Common myeloid progenitor, CD34-positive (primary cell): ENCODE measurements around the gene COQ8A.

ENCODE experiments used
- CTCF ChIA-PET: fragments of 350-600 bp; sonication (Branson Sonifier 250); formaldehyde crosslinking; loops from one replicate; lab custom pipeline; 2021; ENCODE audit warnings: antibody characterized with exemption; lab: Charles Lee
- POLR2A ChIA-PET: fragments of 350-600 bp; sonication (Branson Sonifier 250); formaldehyde crosslinking; loops from one replicate; lab custom pipeline; 2021; ENCODE audit warnings: antibody characterized with exemption; lab: Charles Lee
- DNase-seq, 3 donors: peaks; one replicate each; pipeline versions ENCODE4 v3.0.0 to v3.0.0-alpha.2; 2013
- H3K27ac ChIP-seq, 2 experiments: 1 replicate in 1 of 2; 2 replicates in 1 of 2; pipeline ENCODE4 v1.7.0; 2013; ENCODE audit warnings: inconsistent platforms in 2 of 2, low read length in 2 of 2, mild to moderate bottlenecking in 2 of 2, low read depth in 1 of 2, moderate library complexity in 1 of 2; ENCODE audit not compliant: severe bottlenecking in 2 of 2, insufficient read depth in 1 of 2, poor library complexity in 1 of 2
- H3K27me3 ChIP-seq, 5 experiments: replicated peaks in 2 of 5; 1 replicate in 3 of 5; 2 replicates in 2 of 5; pipeline versions ENCODE4 v1.6.1 to v1.7.0; 2013; ENCODE audit warnings: low read length in 4 of 5, mild to moderate bottlenecking in 2 of 5, moderate library complexity in 2 of 5, inconsistent platforms in 1 of 5; ENCODE audit not compliant: insufficient read depth in 5 of 5, control insufficient read depth in 4 of 5
- H3K36me3 ChIP-seq, 4 experiments: 1 replicate in 2 of 4; 2 replicates in 2 of 4; pipeline versions ENCODE4 v1.6.1 to v1.7.0; 2013; ENCODE audit warnings: low read length in 3 of 4, control low read depth in 1 of 4, mild to moderate bottlenecking in 1 of 4; ENCODE audit not compliant: control insufficient read depth in 4 of 4, insufficient read depth in 4 of 4
- H3K4me1 ChIP-seq, 4 experiments: 1 replicate in 3 of 4; 2 replicates in 1 of 4; pipeline versions ENCODE4 v1.6.1 to v1.7.1; 2013; ENCODE audit warnings: low read length in 3 of 4, mild to moderate bottlenecking in 3 of 4, control low read depth in 1 of 4, inconsistent platforms in 1 of 4, moderate library complexity in 1 of 4; ENCODE audit not compliant: control insufficient read depth in 4 of 4, insufficient read depth in 4 of 4; ENCODE audit errors: control extremely low read depth in 1 of 4
- H3K4me3 ChIP-seq, 7 experiments: 1 replicate in 4 of 7; 2 replicates in 3 of 7; pipeline versions ENCODE4 v1.5.1 to v1.7.0; 2013; ENCODE audit warnings: mild to moderate bottlenecking in 7 of 7, low read length in 6 of 7, moderate library complexity in 6 of 7, inconsistent platforms in 2 of 7, low read depth in 2 of 7, control low read depth in 1 of 7; ENCODE audit not compliant: insufficient read depth in 4 of 7, control insufficient read depth in 1 of 7; ENCODE audit errors: extremely low read depth in 1 of 7
- H3K9me3 ChIP-seq, 5 experiments: 1 replicate in 4 of 5; 2 replicates in 1 of 5; pipeline versions ENCODE4 v1.6.1 to v1.7.1; 2013; ENCODE audit warnings: low read length in 4 of 5, mild to moderate bottlenecking in 2 of 5, inconsistent platforms in 1 of 5, low read depth in 1 of 5, moderate library complexity in 1 of 5; ENCODE audit not compliant: control insufficient read depth in 4 of 5, insufficient read depth in 2 of 5; ENCODE audit errors: control extremely low read depth in 1 of 5
- WGBS: methylation state at CpG from one replicate; pipeline ENCODE4 v1.1.5; 2013; ENCODE audit not compliant: insufficient coverage; 5-methylcytosine and 5-hydroxymethylcytosine counted together

The COQ8A gene

DNA sequence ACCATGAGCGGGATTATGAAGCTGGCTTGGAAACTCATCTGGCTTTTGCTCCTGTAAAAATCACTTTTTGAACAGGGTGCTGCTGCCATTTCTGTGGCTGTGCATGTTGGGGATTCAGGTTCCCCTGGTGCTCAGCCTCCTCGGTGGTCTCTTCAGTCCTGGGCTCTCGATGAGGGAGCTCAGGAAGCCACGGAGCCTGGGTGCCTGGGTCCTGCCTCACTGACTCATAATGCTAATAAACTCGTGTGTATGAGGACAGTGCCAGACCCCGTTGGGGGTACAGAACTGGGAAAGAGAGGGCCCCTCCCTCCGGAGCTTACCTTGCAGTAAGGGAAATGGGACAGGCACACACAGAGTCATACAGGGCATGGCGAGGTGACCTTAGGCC is 5.8 kb downstream of the COQ8A start:
- Histone ChIP-seq H3K4me3 (no peak overlapping the region), H3K36me3 (peaks cover 0 to 12% (median 4%) of the 10 kb centered on the region in 4 experiments), H3K27me3 (no peaks in the 10 kb centered on the region), H3K27ac (peak overlapping the region in 1 of 2 experiments; percentile 50), H3K4me1 (peaks cover 0 to 52% (median 25%) of the 10 kb centered on the region in 4 experiments), H3K9me3 (peaks cover 0 to 2% (median 0%) of the 10 kb centered on the region in 5 experiments)
- POLR2A ChIA-PET: no interaction called here
- 92% methylated on average over 8 of the region's 8 CpGs for WGBS
- no peak for DNase-seq
- CTCF ChIA-PET: interaction anchor here (1.3 kb wide), 1 partner anchor 33 kb away, joined by 4 read pairs; no protein-coding TSS in a partner anchor

DNA sequence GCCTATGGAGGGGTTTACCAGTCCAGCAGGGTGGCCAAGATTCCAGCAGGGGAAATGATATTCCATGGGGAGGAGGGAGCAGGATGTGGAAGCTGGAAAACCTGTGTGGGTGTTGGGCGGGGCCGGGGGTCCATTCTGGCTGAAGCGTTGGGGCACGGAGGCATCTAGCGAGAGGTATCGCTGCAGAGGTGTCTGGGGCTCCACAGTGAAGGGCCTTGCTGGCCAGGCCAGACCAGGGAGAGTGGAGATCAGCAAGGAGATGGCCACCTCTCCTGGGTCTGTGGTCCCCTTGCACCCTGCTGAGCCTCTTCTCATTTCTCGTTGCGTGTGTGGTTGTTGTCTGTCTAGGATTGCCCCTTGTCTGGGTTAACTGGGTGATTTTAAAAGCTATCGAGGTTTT is 6.2 kb downstream of the COQ8A start:
- DNase-seq: no peak
- Histone ChIP-seq H3K9me3 (peaks cover 0 to 2% (median 0%) of the 10 kb centered on the region in 5 experiments), H3K36me3 (peaks cover 0 to 12% (median 4%) of the 10 kb centered on the region in 4 experiments), H3K4me3 (no peak overlapping the region), H3K27me3 (no peaks in the 10 kb centered on the region), H3K27ac (peak overlapping the region in 1 of 2 experiments; percentile 50), H3K4me1 (peaks cover 0 to 51% (median 21%) of the 10 kb centered on the region in 4 experiments)
- 98% methylated on average over 6 of the region's 9 CpGs for WGBS
- ChIA-PET CTCF (interaction anchor here (1.3 kb wide), 1 partner anchor 34 kb away, joined by 4 read pairs; no protein-coding TSS in a partner anchor), POLR2A (interaction anchor here (0.6 kb wide), 1 partner anchor 308 kb away, joined by 3 read pairs; no protein-coding TSS in a partner anchor)

DNA sequence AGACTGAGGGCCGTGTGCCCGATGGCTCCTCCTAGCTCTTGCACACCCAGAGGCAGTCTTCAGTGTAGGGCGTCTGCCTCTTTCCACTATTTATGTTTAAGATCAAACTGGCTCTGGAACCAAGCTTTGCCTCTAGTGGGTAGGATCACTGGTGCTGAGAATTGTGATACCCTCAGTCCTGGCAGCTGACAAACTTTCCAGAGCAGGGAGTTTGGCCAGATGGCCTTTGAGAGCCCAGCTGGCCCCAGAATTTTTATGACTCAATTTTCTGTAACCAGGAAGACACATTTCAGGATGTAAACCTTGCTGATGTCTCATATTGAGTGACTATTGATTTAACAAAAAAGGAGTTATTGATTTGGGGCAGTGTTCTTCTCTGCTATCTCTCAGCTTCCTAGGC is 6.7 kb downstream of the COQ8A start:
- CTCF ChIA-PET: interaction anchor here (1.0 to 1.3 kb wide), 2 partner anchors 34 to 63 kb away, joined by 3 to 4 read pairs; no protein-coding TSS in a partner anchor
- H3K9me3 ChIP-seq: peaks cover 0 to 2% (median 0%) of the 10 kb centered on the region in 5 experiments
- peak overlapping the region in 1 of 2 experiments; percentile 12 for H3K27ac ChIP-seq
- WGBS: 100% methylated on average over 1 of the region's 3 CpGs
- DNase-seq: no peak
- peaks cover 0 to 10% (median 4%) of the 10 kb centered on the region in 4 experiments for H3K36me3 ChIP-seq
- H3K4me3 ChIP-seq: no peak overlapping the region
- POLR2A ChIA-PET: interaction anchor here (0.6 kb wide), 1 partner anchor 308 kb away, joined by 3 read pairs; no protein-coding TSS in a partner anchor
- peaks cover 0 to 51% (median 20%) of the 10 kb centered on the region in 4 experiments for H3K4me1 ChIP-seq
- H3K27me3 ChIP-seq: no peaks in the 10 kb centered on the region

DNA sequence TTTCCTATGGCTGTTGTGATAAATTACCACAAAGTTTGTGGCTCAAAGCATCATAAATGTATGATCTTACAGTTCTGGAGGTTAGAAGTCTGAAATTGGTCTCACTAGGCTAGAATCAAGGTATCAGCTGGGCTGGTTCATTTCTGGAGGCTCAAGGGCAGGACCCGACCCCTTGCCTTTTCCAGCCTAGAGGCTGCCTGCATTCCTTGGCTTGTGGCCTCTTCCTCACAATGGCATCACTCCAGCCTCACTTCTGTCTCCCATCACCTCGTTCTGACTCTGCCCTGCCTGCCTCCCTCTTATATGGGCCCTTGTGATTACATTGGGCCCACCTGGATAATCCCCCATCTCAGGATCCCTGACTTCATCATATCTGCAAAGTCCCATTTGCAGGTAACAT is 8.0 kb downstream of the COQ8A start:
- Histone ChIP-seq H3K36me3 (peaks cover 0 to 9% (median 4%) of the 10 kb centered on the region in 4 experiments), H3K9me3 (peaks cover 0 to 2% (median 0%) of the 10 kb centered on the region in 5 experiments), H3K27ac (no peak overlapping the region), H3K4me3 (no peak overlapping the region), H3K27me3 (no peaks in the 10 kb centered on the region), H3K4me1 (peaks cover 0 to 43% (median 13%) of the 10 kb centered on the region in 4 experiments)
- POLR2A ChIA-PET: no interaction called here
- CTCF ChIA-PET: interaction anchor here (1.0 kb wide), 1 partner anchor 65 kb away, joined by 3 read pairs; no protein-coding TSS in a partner anchor
- no peak for DNase-seq
- 100% methylated on average over 2 of the region's 2 CpGs for WGBS

DNA sequence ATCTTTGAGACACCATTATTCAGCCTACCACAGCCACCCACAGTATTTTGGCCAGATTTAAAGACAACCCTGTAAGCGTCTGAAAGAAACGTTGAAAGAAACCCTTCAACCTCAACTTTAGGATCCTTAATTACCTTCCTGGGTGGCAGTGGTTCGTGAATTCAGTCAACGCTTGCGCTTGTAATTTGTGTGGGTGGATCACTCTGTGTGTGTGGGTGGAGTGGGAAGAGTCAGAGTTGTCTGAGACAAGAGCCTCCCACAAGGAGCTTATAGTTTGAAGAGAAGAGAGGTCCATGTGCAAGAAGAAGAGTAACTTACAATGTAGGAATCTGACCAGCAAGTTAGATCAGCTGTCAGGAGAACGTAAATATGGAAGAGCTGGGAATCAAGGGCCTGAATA is 8.4 kb downstream of the COQ8A start:
- peaks cover 0 to 2% (median 0%) of the 10 kb centered on the region in 5 experiments for H3K9me3 ChIP-seq
- ChIA-PET POLR2A (no interaction called here), CTCF (interaction anchor here (0.6 kb wide), 1 partner anchor 1015 kb away, joined by 3 read pairs; no protein-coding TSS in a partner anchor)
- peaks cover 0 to 11% (median 3%) of the 10 kb centered on the region in 4 experiments for H3K36me3 ChIP-seq
- H3K4me3 ChIP-seq: no peak overlapping the region
- H3K4me1 ChIP-seq: peaks cover 0 to 39% (median 12%) of the 10 kb centered on the region in 4 experiments
- no peaks in the 10 kb centered on the region for H3K27me3 ChIP-seq
- WGBS: 92% methylated on average over 3 of the region's 6 CpGs
- DNase-seq: no peak
- no peak overlapping the region for H3K27ac ChIP-seq

DNA sequence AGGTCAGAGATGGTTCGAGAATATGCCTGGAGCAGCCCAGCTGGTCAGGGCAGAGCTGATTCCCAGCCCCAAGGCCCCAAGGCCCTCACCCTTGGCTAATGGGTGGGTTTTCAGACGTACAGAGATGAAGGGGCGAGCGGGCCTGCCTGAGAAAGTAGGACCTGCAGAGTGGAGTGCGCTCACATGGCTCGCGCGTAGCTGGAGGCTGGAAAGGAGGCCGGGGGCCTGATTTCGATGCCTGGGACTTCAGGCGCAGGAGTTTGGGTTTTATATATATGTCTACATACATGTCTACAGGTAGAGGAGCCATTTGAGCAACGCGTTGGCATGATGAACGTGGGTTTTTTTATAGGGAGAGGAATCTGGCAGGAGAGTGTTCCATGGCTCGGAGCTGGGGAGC is 8.9 kb downstream of the COQ8A start:
- no peak for DNase-seq
- H3K4me3 ChIP-seq: no peak overlapping the region
- H3K27ac ChIP-seq: no peak overlapping the region
- no peaks in the 10 kb centered on the region for H3K27me3 ChIP-seq
- 98% methylated on average over 13 of the region's 15 CpGs for WGBS
- H3K4me1 ChIP-seq: peaks cover 0 to 36% (median 10%) of the 10 kb centered on the region in 4 experiments
- H3K36me3 ChIP-seq: peaks cover 0 to 11% (median 6%) of the 10 kb centered on the region in 4 experiments
- ChIA-PET CTCF (interaction anchor here (0.6 kb wide), 1 partner anchor 1016 kb away, joined by 3 read pairs; no protein-coding TSS in a partner anchor), POLR2A (no interaction called here)
- H3K9me3 ChIP-seq: peaks cover 0 to 2% (median 0%) of the 10 kb centered on the region in 5 experiments

DNA sequence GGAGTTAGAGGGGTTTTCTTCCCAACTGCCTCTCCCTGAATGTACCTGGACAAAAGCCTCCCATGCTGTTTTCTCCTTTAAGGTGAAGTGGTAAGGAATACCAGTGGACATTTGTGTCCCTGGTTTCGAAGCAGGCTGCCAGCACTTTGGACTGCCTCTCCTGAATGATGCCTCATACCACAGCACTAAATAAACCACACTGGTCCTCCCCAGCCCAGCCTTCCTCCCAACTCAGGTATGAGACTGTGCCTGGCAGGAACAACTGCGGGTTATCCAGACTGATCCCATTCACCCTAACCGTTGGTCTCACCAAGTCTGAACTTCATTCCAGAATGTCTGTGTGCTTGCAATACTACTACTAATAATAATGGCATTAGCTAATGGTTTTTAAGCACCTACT is 9.3 kb downstream of the COQ8A start:
- Histone ChIP-seq H3K4me3 (no peak overlapping the region), H3K36me3 (peaks cover 0 to 11% (median 6%) of the 10 kb centered on the region in 4 experiments), H3K27me3 (no peaks in the 10 kb centered on the region), H3K27ac (no peak overlapping the region), H3K9me3 (peaks cover 0 to 2% (median 0%) of the 10 kb centered on the region in 5 experiments), H3K4me1 (peaks cover 0 to 36% (median 9%) of the 10 kb centered on the region in 4 experiments)
- ChIA-PET POLR2A (no interaction called here), CTCF (no interaction called here)
- no peak for DNase-seq
- 67% methylated on average over 1 of the region's 3 CpGs for WGBS
